Lung (tissue), 12 donors: ENCODE results near the gene PTPRB. TPM values are rescaled to one million over a fixed set of nuclear protein-coding genes. Genes with fewer than 3 reads are reported as not detected.

Experiments
- ATAC-seq: fragments of 200-7000 bp; cut with Tn5 transposase; one replicate; pipeline ENCODE4 v1.9.1; 2020; ENCODE audit warnings: moderate number of reproducible peaks; ENCODE audit not compliant: insufficient read depth, low FRiP score
- DNase-seq, 3 donors: peaks; one replicate each; pipeline ENCODE4 v3.0.0-alpha.2; 2013 to 2017
- H3K27ac ChIP-seq, 2 donors: one replicate each; pipeline ENCODE4 v1.5.1; 2013; ENCODE audit warnings: mild to moderate bottlenecking in 2 of 2, moderate library complexity in 2 of 2, control low read depth in 1 of 2, inconsistent platforms in 1 of 2, low read depth in 1 of 2, low read length in 1 of 2
- H3K27me3 ChIP-seq, 3 donors: one replicate each; pipeline ENCODE4 v1.5.1; 2013; ENCODE audit warnings: low read length in 2 of 3; ENCODE audit not compliant: control insufficient read depth in 3 of 3, insufficient read depth in 3 of 3
- H3K36me3 ChIP-seq, 4 donors: one replicate each; pipeline ENCODE4 v1.5.1; 2013; ENCODE audit warnings: low read length in 4 of 4, mild to moderate bottlenecking in 1 of 4, moderate library complexity in 1 of 4; ENCODE audit not compliant: control insufficient read depth in 4 of 4, insufficient read depth in 4 of 4
- H3K4me1 ChIP-seq, 5 donors: one replicate each; pipeline ENCODE4 v1.5.1; 2013; ENCODE audit warnings: low read length in 5 of 5, mild to moderate bottlenecking in 2 of 5, moderate library complexity in 1 of 5; ENCODE audit not compliant: control insufficient read depth in 5 of 5, insufficient read depth in 5 of 5
- H3K4me3 ChIP-seq: one replicate; pipeline ENCODE4 v1.5.1; 2013; ENCODE audit warnings: mild to moderate bottlenecking, control low read depth, moderate library complexity
- H3K9ac ChIP-seq, 2 donors: one replicate each; pipeline ENCODE4 v1.5.1; 2013; ENCODE audit warnings: low read length in 2 of 2, control low read depth in 1 of 2; ENCODE audit not compliant: insufficient read depth in 1 of 2
- H3K9me3 ChIP-seq, 4 donors: one replicate each; pipeline ENCODE4 v1.5.1; 2013; ENCODE audit warnings: low read length in 3 of 4, mild to moderate bottlenecking in 1 of 4, moderate library complexity in 1 of 4; ENCODE audit not compliant: control insufficient read depth in 4 of 4, insufficient read depth in 3 of 4
- CTCF ChIP-seq: IDR thresholded peaks from 2 replicates; pipeline ENCODE4 v1.5.1; 2012; ENCODE audit warnings: mild to moderate bottlenecking; ENCODE audit errors: control extremely low read depth, extremely low read depth
- whole genome bisulfite sequencing, 2 donors: extraction: QIAGEN DNeasy Blood & Tissue Kit; methylation state at CpG; one replicate each; pipeline ENCODE4 v1.1.7; 2013; 5-methylcytosine and 5-hydroxymethylcytosine counted together
- polyA plus RNA-seq, 2 donors: library from polyadenylated mRNA; stranded (reverse); fragments of 200-250 nt; gene quantifications; one replicate each; pipeline ENCODE4 v1.2.1, GENCODE V29; 2013
- total RNA-seq, 2 donors: library from RNA; depleted of rRNA in 1 of 2; stranded (reverse); fragments of >200 nt in 1 of 2; gene quantifications; one replicate each; pipeline ENCODE4 v1.2.1, GENCODE V29; 2014 to 2021
- donor health status: control.
- donor health status: control.
- donor health status: Bipolar disorder and iron deficiency.
- donor health status: healthy.
- donor health status: DM: yes; HTN: yes; CAD: no.

The PTPRB gene
- total and polyA plus RNA-seq, 4 donors, result 15.5 to 93.6 (median 47.9) TPM

GRCh38 chr12:70666364-70666763, 29.1 kb upstream of the PTPRB start:
- H3K4me1 ChIP-seq, result peaks cover 0 to 2% (median 0%) of the 10 kb centered on the region in 5 donors
- DNase-seq (no peak), ATAC-seq (no peak)
- H3K27me3 ChIP-seq, result no peaks in the 10 kb centered on the region
- H3K9me3 ChIP-seq, result peaks cover 0 to 2% (median 0%) of the 10 kb centered on the region in 4 donors
- WGBS, 2 donors, result 95 to 96% methylated on average over 1 of the region's 1 CpG
- H3K27ac ChIP-seq, result no peak overlapping the region
- no peak for TF ChIP-seq CTCF
- H3K4me3 ChIP-seq, result no peak overlapping the region
- H3K9ac ChIP-seq, result no peak overlapping the region
- H3K36me3 ChIP-seq, result no peaks in the 10 kb centered on the region

GRCh38 chr12:70664465-70664881, 27.2 kb upstream of the PTPRB start:
- Histone ChIP-seq H3K9me3 (peaks cover 0 to 2% (median 0%) of the 10 kb centered on the region in 4 donors), H3K4me1 (peaks cover 0 to 2% (median 0%) of the 10 kb centered on the region in 5 donors), H3K27me3 (no peaks in the 10 kb centered on the region), H3K9ac (no peak overlapping the region), H3K27ac (no peak overlapping the region), H3K36me3 (no peaks in the 10 kb centered on the region), H3K4me3 (no peak overlapping the region)
- DNase-seq (peak in 1 of 3 donors; percentile 13), ATAC-seq (no peak)
- WGBS, 2 donors, result 44 to 70% methylated on average over 7 of the region's 7 CpGs
- no peak for TF ChIP-seq CTCF

GRCh38 chr12:70663838-70664237, 26.6 kb upstream of the PTPRB start:
- 89 to 91% methylated on average over 1 of the region's 1 CpG for WGBS, 2 donors
- H3K9ac ChIP-seq, result no peak overlapping the region
- ATAC-seq, result no peak

More at GRCh38 chr12:70663838-70664237, 26.6 kb upstream of the PTPRB start:
- Histone ChIP-seq H3K27me3 (no peaks in the 10 kb centered on the region), H3K4me1 (peaks cover 0 to 2% (median 0%) of the 10 kb centered on the region in 5 donors), H3K27ac (no peak overlapping the region), H3K9me3 (peaks cover 0 to 2% (median 0%) of the 10 kb centered on the region in 4 donors), H3K4me3 (no peak overlapping the region), H3K36me3 (no peaks in the 10 kb centered on the region)
- no peak for DNase-seq
- TF ChIP-seq CTCF, result no peak
